SK-N-SH treated with all-trans-retinoic acid at 6 μM for 48 hours (cell line): ENCODE measurements around the gene NAA60.
"Not testable (repeated sequence)": the region's sequence is repeated elsewhere in the genome, so short reads cannot be mapped to it uniquely, and the experiment has no call there.

ENCODE experiments used
- ARNTL ChIP-seq: fragments of 450-650 bp; formaldehyde crosslinking; IDR thresholded peaks from 2 replicates; pipeline ENCODE4 v1.5.0; 2020; ENCODE audit warnings: low read depth, mild to moderate bottlenecking, moderate library complexity, borderline replicate concordance
- BACH2 ChIP-seq: fragments of 250-450 bp; sonication (Bioruptor Pico); IDR thresholded peaks from 2 replicates; pipeline ENCODE4 v1.9.0; 2021; ENCODE audit warnings: mild to moderate bottlenecking, borderline replicate concordance
- OSR1 ChIP-seq: fragments of 250-450 bp; sonication (Bioruptor Pico); IDR thresholded peaks from 2 replicates; pipeline ENCODE4 v1.8.0; 2022; ENCODE audit warnings: moderate library complexity, mild to moderate bottlenecking, inconsistent platforms
- PPARA ChIP-seq: fragments of 250-450 bp; sonication (Bioruptor Pico); IDR thresholded peaks from 2 replicates; pipeline ENCODE4 v1.5.0; 2020; ENCODE audit warnings: mild to moderate bottlenecking, borderline replicate concordance
- RARB ChIP-seq: fragments of 250-450 bp; sonication (Bioruptor Pico); IDR thresholded peaks from 2 replicates; pipeline ENCODE4 v1.8.0; 2021; ENCODE audit warnings: mild to moderate bottlenecking, moderate library complexity
- SNAI2 ChIP-seq: fragments of 250-450 bp; sonication (Bioruptor Pico); IDR thresholded peaks from 2 replicates; pipeline ENCODE4 v1.5.0; 2020; ENCODE audit warnings: mild to moderate bottlenecking, moderate library complexity
- ZC3H10 ChIP-seq: fragments of 250-450 bp; sonication (Bioruptor Pico); IDR thresholded peaks from 2 replicates; pipeline ENCODE4 v1.5.1; 2021; ENCODE audit warnings: mild to moderate bottlenecking, moderate library complexity
- ZFP3 ChIP-seq: fragments of 250-450 bp; sonication (Bioruptor Pico); IDR thresholded peaks from 2 replicates; pipeline ENCODE4 v1.5.0; 2020; ENCODE audit warnings: mild to moderate bottlenecking, moderate library complexity
- ZFP30 ChIP-seq: fragments of 450-650 bp; formaldehyde crosslinking; IDR thresholded peaks from 2 replicates; pipeline ENCODE4 v1.5.0; 2022; ENCODE audit warnings: mild to moderate bottlenecking, moderate library complexity
- ZNF70 ChIP-seq: fragments of 450-650 bp; formaldehyde crosslinking; IDR thresholded peaks from 2 replicates; pipeline ENCODE4 v1.5.0; 2020; ENCODE audit warnings: mild to moderate bottlenecking, moderate library complexity
- TF ChIP-seq, protein P1 (sequence below): fragments of 250-450 bp; sonication (Bioruptor Pico); IDR thresholded peaks from 2 replicates; pipeline ENCODE4 v1.8.0; 2020; ENCODE audit warnings: mild to moderate bottlenecking, moderate library complexity, borderline replicate concordance
- TF ChIP-seq, protein P2 (sequence below): fragments of 250-450 bp; sonication (Bioruptor Pico); IDR thresholded peaks from 2 replicates; pipeline ENCODE4 v1.5.1; 2020; ENCODE audit warnings: low read depth, mild to moderate bottlenecking, moderate library complexity

GRCh38 chr16:3474870-3475269 is 31.4 kb downstream of the NAA60 start:
- not testable (repeated sequence) for TF ChIP-seq PPARA (CRISPR knock-in tag); ZFP3 (CRISPR knock-in tag); ZNF70 (CRISPR knock-in tag); ZC3H10 (CRISPR knock-in tag); OSR1 (CRISPR knock-in tag); BACH2 (CRISPR knock-in tag); ZFP30 (CRISPR knock-in tag); RARB (CRISPR knock-in tag); ARNTL; SNAI2
- TF ChIP-seq, protein P1, sequence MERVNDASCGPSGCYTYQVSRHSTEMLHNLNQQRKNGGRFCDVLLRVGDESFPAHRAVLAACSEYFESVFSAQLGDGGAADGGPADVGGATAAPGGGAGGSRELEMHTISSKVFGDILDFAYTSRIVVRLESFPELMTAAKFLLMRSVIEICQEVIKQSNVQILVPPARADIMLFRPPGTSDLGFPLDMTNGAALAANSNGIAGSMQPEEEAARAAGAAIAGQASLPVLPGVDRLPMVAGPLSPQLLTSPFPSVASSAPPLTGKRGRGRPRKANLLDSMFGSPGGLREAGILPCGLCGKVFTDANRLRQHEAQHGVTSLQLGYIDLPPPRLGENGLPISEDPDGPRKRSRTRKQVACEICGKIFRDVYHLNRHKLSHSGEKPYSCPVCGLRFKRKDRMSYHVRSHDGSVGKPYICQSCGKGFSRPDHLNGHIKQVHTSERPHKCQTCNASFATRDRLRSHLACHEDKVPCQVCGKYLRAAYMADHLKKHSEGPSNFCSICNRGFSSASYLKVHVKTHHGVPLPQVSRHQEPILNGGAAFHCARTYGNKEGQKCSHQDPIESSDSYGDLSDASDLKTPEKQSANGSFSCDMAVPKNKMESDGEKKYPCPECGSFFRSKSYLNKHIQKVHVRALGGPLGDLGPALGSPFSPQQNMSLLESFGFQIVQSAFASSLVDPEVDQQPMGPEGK (CRISPR knock-in tag), result not testable (repeated sequence)
- TF ChIP-seq, protein P2, sequence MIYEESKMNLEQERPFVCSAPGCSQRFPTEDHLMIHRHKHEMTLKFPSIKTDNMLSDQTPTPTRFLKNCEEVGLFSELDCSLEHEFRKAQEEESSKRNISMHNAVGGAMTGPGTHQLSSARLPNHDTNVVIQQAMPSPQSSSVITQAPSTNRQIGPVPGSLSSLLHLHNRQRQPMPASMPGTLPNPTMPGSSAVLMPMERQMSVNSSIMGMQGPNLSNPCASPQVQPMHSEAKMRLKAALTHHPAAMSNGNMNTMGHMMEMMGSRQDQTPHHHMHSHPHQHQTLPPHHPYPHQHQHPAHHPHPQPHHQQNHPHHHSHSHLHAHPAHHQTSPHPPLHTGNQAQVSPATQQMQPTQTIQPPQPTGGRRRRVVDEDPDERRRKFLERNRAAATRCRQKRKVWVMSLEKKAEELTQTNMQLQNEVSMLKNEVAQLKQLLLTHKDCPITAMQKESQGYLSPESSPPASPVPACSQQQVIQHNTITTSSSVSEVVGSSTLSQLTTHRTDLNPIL (CRISPR knock-in tag), result not testable (repeated sequence)
